Measurements from ENCODE around the gene INAVA.
"Not testable (repeated sequence)": the region's sequence is repeated elsewhere in the genome, so short reads cannot be mapped to it uniquely, and the experiment has no call there.

The INAVA gene

GRCh38 chr1:200923601-200924000 is 28.9 kb downstream of the INAVA start:
- no peak for DNase-seq

GRCh38 chr1:200925831-200926230 is 31.1 kb downstream of the INAVA start:
- DNase-seq: no peak

- DNase-seq: no peak
Observed at GRCh38 chr1:200929530-200930278, 35.0 kb downstream of the INAVA start.

GRCh38 chr1:200930285-200930684 is 35.6 kb downstream of the INAVA start:
- DNase-seq: not testable (repeated sequence)

- DNase-seq: no peak
Observed at GRCh38 chr1:200931776-200932175, 37.1 kb downstream of the INAVA start.

- no peak for DNase-seq
Observed at GRCh38 chr1:200934676-200935245, 40.1 kb downstream of the INAVA start.

- DNase-seq: not testable (repeated sequence)
Observed at GRCh38 chr1:200935286-200935962, 40.7 kb downstream of the INAVA start.

- DNase-seq: no peak
Observed at GRCh38 chr1:200938955-200939354, 44.3 kb downstream of the INAVA start.

GRCh38 chr1:200945111-200945510 is 50.4 kb downstream of the INAVA start:
- DNase-seq: no peak

- DNase-seq: no peak
Observed at GRCh38 chr1:200947059-200947566, 52.4 kb downstream of the INAVA start.

- DNase-seq: no peak
Observed at GRCh38 chr1:200949626-200950025, 54.9 kb downstream of the INAVA start.

- DNase-seq: no peak
Observed at GRCh38 chr1:200951016-200951415, 56.3 kb downstream of the INAVA start.

GRCh38 chr1:200954434-200954833 is 59.7 kb downstream of the INAVA start:
- no peak for DNase-seq

GRCh38 chr1:200958597-200958996 is 63.9 kb downstream of the INAVA start:
- DNase-seq: no peak

- DNase-seq: no peak
Observed at GRCh38 chr1:200959411-200959921, 64.8 kb downstream of the INAVA start.

- DNase-seq: no peak
Observed at GRCh38 chr1:200960236-200960947, 65.7 kb downstream of the INAVA start.

GRCh38 chr1:200960948-200961340 is 66.2 kb downstream of the INAVA start:
- no peak for DNase-seq

- not testable (repeated sequence) for DNase-seq
Observed at GRCh38 chr1:200962151-200962550, 67.5 kb downstream of the INAVA start.

GRCh38 chr1:200962631-200963030 is 67.9 kb downstream of the INAVA start:
- no peak for DNase-seq

GRCh38 chr1:200963076-200963475 is 68.4 kb downstream of the INAVA start:
- DNase-seq: no peak

- DNase-seq: not testable (repeated sequence)
Observed at GRCh38 chr1:200963888-200964287, 69.2 kb downstream of the INAVA start.

All from NCI-H524 (cell line).